SKM-1 treated with dmso at 0.1 percent for 144 hours (cell line): ENCODE results near the gene ARHGEF33.

Experiments
- DNase-seq: peaks from one replicate; lab custom pipeline; 2025; ENCODE audit not compliant: unreplicated experiment; lab: John Stamatoyannopoulos, UW

The ARHGEF33 gene

GRCh38 chr2:38889575-38889974 lies at the start of gene ARHGEF33:
ARHGEF33 (plus strand) TSS chr2:38889875; CDS start chr2:38919448, 29,573 bp downstream.
- no peak for DNase-seq

GRCh38 chr2:38850045-38850444 lies 39.6 kb upstream of the ARHGEF33 start:
- no peak for DNase-seq

- no peak for DNase-seq
Measured at GRCh38 chr2:38856165-38856564, 33.5 kb upstream of the ARHGEF33 start.

GRCh38 chr2:38862476-38862875 lies 27.2 kb upstream of the ARHGEF33 start:
- DNase-seq: no peak

GRCh38 chr2:38863061-38863695 lies 26.5 kb upstream of the ARHGEF33 start:
- no peak for DNase-seq

- DNase-seq: no peak
Measured at GRCh38 chr2:38866773-38867443, 22.8 kb upstream of the ARHGEF33 start.

- no peak for DNase-seq
Measured at GRCh38 chr2:38871432-38871831, 18.2 kb upstream of the ARHGEF33 start.

GRCh38 chr2:38873763-38874162 lies 15.9 kb upstream of the ARHGEF33 start:
- no peak for DNase-seq

GRCh38 chr2:38875227-38875575 lies 14.5 kb upstream of the ARHGEF33 start:
- DNase-seq: no peak

GRCh38 chr2:38875576-38876367 lies 13.9 kb upstream of the ARHGEF33 start, which contains the start of the genes DHX57 and MORN2:
DHX57 (minus strand) TSS chr2:38875934; CDS start chr2:38868405, 7,529 bp downstream.
MORN2 (plus strand) TSS chr2:38875976.
- peak; percentile 72 for DNase-seq

GRCh38 chr2:38876407-38876806 lies 13.3 kb upstream of the ARHGEF33 start:
- DNase-seq: no peak

- no peak for DNase-seq
Measured at GRCh38 chr2:38886063-38886462, 3.6 kb upstream of the ARHGEF33 start.

- DNase-seq: no peak
Measured at GRCh38 chr2:38887347-38887746, 2.3 kb upstream of the ARHGEF33 start.

- DNase-seq: no peak
Measured at GRCh38 chr2:38887902-38888554, 1.6 kb upstream of the ARHGEF33 start.

GRCh38 chr2:38889045-38889444 lies 630 bp upstream of the ARHGEF33 start:
- no peak for DNase-seq

GRCh38 chr2:38892819-38893218 lies 3.1 kb downstream of the ARHGEF33 start:
- no peak for DNase-seq

GRCh38 chr2:38898256-38898655 lies 8.6 kb downstream of the ARHGEF33 start:
- DNase-seq: no peak

GRCh38 chr2:38900726-38901125 lies 11.1 kb downstream of the ARHGEF33 start:
- DNase-seq: no peak

- DNase-seq: no peak
Measured at GRCh38 chr2:38905251-38905650, 15.6 kb downstream of the ARHGEF33 start.

- DNase-seq: no peak
Measured at GRCh38 chr2:38907242-38907641, 17.6 kb downstream of the ARHGEF33 start.
